Left kidney (tissue), 2 donors: ENCODE measurements around the gene PIK3CA. TPM values are rescaled to one million over a fixed set of nuclear protein-coding genes. Genes with fewer than 3 reads are reported as not detected.
"Not testable (repeated sequence)": the region's sequence is repeated elsewhere in the genome, so short reads cannot be mapped to it uniquely, and the experiment has no call there.

ENCODE experiments used
- DNase-seq: peaks from one replicate; pipeline ENCODE4 v3.0.0-alpha.2; 2013
- polyA plus RNA-seq: library from polyadenylated mRNA; unstranded; fragments of 120-200 nt; gene quantifications from one replicate; pipeline ENCODE4 v1.2.1, GENCODE V29; 2013; ENCODE audit not compliant: insufficient read length

Gene PIK3CA
- polyA plus RNA-seq, 1 donor: 33.1 TPM

- DNase-seq: peak; percentile 67
Observed at GRCh38 chr3:179260949-179261765, 113.0 kb downstream of the PIK3CA start.

GRCh38 chr3:179263134-179263533 is 115.0 kb downstream of the PIK3CA start:
- DNase-seq: no peak

GRCh38 chr3:179264449-179264848 is 116.3 kb downstream of the PIK3CA start:
- no peak for DNase-seq

GRCh38 chr3:179265092-179265491 is 116.9 kb downstream of the PIK3CA start:
- DNase-seq: no peak

GRCh38 chr3:179265875-179266274 is 117.7 kb downstream of the PIK3CA start:
- DNase-seq: no peak

- no peak for DNase-seq
Observed at GRCh38 chr3:179266701-179267211, 118.6 kb downstream of the PIK3CA start.

GRCh38 chr3:179268400-179269051 is 120.4 kb downstream of the PIK3CA start:
- no peak for DNase-seq

- DNase-seq: no peak
Observed at GRCh38 chr3:179269152-179269707, 121.1 kb downstream of the PIK3CA start.

- no peak for DNase-seq
Observed at GRCh38 chr3:179272385-179272784, 124.2 kb downstream of the PIK3CA start.

GRCh38 chr3:179274434-179274833 is 126.3 kb downstream of the PIK3CA start:
- not testable (repeated sequence) for DNase-seq

- no peak for DNase-seq
Observed at GRCh38 chr3:179276001-179276400, 127.8 kb downstream of the PIK3CA start.

- no peak for DNase-seq
Observed at GRCh38 chr3:179276743-179277142, 128.6 kb downstream of the PIK3CA start.

- no peak for DNase-seq
Observed at GRCh38 chr3:179278151-179278550, 130.0 kb downstream of the PIK3CA start.

- DNase-seq: no peak
Observed at GRCh38 chr3:179278932-179279693, 131.0 kb downstream of the PIK3CA start.

GRCh38 chr3:179279837-179280236 is 131.7 kb downstream of the PIK3CA start:
- no peak for DNase-seq

- DNase-seq: no peak
Observed at GRCh38 chr3:179281825-179282224, 133.7 kb downstream of the PIK3CA start.

GRCh38 chr3:179286331-179286730 is 138.2 kb downstream of the PIK3CA start:
- no peak for DNase-seq

- peak; percentile 13 for DNase-seq
Observed at GRCh38 chr3:179288845-179289244, 140.7 kb downstream of the PIK3CA start.

- DNase-seq: no peak
Observed at GRCh38 chr3:179289295-179289694, 141.1 kb downstream of the PIK3CA start.
